IPS-18a (cell line): ENCODE results near the gene KLHL7.

ENCODE experiments used
- H3K27ac ChIP-seq: one replicate; pipeline ENCODE4 v1.5.1; 2013; ENCODE audit warnings: low read length
- H3K27me3 ChIP-seq: one replicate; pipeline ENCODE4 v1.6.1; 2013; ENCODE audit warnings: mild to moderate bottlenecking, low read length; ENCODE audit not compliant: control insufficient read depth, insufficient read depth
- H3K36me3 ChIP-seq: one replicate; pipeline ENCODE4 v1.6.1; 2013; ENCODE audit warnings: low read depth, low read length; ENCODE audit not compliant: control insufficient read depth
- H3K4me1 ChIP-seq: one replicate; pipeline ENCODE4 v1.6.1; 2013; ENCODE audit warnings: low read depth, low read length; ENCODE audit not compliant: control insufficient read depth
- H3K4me3 ChIP-seq: one replicate; pipeline ENCODE4 v1.5.1; 2013; ENCODE audit warnings: low read length
- H3K9ac ChIP-seq: one replicate; pipeline ENCODE4 v1.6.1; 2013; ENCODE audit warnings: mild to moderate bottlenecking, low read length, moderate library complexity
- H3K9me3 ChIP-seq: one replicate; pipeline ENCODE4 v1.6.1; 2013; ENCODE audit warnings: low read depth, low read length; ENCODE audit not compliant: control insufficient read depth

The KLHL7 gene

DNA sequence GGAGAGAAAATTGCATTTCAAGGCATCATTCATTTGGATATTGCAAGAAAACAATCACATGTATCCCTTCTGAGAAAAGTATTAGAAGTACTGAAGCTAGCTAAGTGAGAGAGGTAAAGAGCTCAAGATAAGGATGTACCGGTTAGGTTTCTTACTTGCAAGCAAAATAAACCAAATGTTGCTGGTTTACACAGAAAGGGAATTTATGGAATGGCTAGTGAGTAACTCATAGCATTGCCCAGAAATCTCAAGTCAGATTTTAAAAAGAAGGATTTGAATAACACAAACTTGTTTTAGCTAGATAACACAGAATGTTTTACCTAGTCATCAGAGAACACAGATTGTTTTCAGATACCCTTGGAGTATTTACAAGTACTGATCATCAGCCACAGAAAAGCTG, 30.6 kb downstream of the KLHL7 start:
- Histone ChIP-seq H3K27me3 (no peaks in the 10 kb centered on the region), H3K4me3 (no peak overlapping the region), H3K4me1 (no peaks in the 10 kb centered on the region), H3K9ac (no peak overlapping the region), H3K9me3 (no peaks in the 10 kb centered on the region), H3K27ac (no peak overlapping the region), H3K36me3 (peaks cover 7% of the 10 kb centered on the region)

DNA sequence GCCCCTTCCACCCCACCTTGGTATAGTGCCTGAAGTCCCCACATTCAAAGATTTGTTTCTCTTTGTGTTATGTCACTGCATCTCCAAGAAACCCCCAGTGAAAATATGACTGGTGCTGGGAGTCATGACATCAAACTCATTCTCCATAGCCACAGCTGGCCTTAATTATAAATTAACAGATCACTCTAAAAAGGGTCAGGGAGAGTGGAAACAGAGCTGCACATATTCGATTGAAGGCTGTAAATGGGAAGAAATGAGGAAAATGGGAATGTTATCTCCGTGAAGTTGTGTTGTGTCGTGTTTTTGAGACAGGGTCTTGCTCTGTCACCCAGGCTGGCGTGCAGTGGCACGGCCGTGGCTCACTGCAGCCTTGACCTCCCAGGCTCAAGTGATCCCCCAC, 52.1 kb downstream of the KLHL7 start:
- Histone ChIP-seq H3K27ac (no peak overlapping the region), H3K9ac (no peak overlapping the region), H3K4me1 (no peaks in the 10 kb centered on the region), H3K27me3 (no peaks in the 10 kb centered on the region), H3K4me3 (no peak overlapping the region), H3K36me3 (peaks cover 16% of the 10 kb centered on the region), H3K9me3 (no peaks in the 10 kb centered on the region)

DNA sequence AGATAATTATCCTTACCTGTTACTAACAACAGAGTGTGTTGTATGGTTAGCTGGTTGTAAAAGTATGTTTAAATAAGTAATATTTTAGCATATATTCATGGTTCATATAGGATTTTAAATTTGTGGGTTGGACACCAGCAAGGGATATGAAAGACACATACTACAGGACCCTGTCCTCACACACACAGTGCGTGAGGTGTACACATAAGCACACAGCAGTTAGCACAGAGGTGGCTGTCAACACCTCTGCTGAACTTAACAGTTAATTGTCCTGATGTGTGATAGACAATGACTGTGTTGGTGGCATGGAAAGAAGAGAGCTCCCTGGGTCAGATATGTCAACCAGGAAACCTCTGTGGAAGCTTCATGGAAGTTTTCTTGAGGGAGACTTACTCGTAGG, 53.0 kb downstream of the KLHL7 start:
- Histone ChIP-seq H3K4me1 (no peaks in the 10 kb centered on the region), H3K9ac (no peak overlapping the region), H3K9me3 (no peaks in the 10 kb centered on the region), H3K4me3 (no peak overlapping the region), H3K27me3 (no peaks in the 10 kb centered on the region), H3K36me3 (peaks cover 12% of the 10 kb centered on the region), H3K27ac (no peak overlapping the region)

DNA sequence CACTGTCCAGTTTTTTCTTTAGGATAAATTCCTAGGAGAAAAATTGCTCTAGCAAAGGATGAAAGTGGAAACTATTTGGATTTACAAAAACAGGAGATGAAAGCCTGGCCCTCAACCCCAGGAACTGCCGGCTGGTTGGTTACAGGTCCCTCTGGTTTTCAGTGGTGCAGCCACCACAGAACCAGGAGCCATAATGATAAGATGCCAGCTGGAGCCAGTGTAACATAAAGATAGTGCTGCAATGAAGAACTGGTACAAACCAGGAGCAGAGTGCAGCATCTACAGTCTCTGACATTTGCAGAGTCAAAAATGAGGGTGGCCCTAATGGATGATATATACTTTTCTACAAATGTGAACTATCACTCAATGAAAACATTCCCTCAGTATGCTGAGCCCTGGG, 55.9 kb downstream of the KLHL7 start:
- Histone ChIP-seq H3K27me3 (no peaks in the 10 kb centered on the region), H3K4me1 (no peaks in the 10 kb centered on the region), H3K9ac (no peak overlapping the region), H3K27ac (no peak overlapping the region), H3K9me3 (no peaks in the 10 kb centered on the region), H3K36me3 (peaks cover 2% of the 10 kb centered on the region), H3K4me3 (no peak overlapping the region)

DNA sequence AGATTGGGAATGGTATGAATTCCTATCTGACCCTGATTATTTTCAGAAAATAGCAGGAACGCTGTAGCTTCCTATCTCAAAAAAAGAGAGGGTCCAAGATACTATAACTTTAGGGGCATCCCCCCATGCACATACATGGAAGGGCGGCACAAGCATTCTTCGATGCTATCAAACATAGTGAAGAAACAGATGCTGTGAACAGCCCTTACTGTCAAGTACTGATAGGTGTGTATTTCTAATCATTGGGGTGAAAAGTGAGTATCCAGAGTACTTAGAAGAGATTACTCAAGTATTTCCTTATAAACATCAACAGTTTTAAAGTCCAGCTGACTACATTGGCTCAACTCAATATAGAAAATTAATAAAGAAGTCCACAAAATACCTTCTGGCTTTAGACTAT, 59.3 kb downstream of the KLHL7 start:
- H3K36me3 ChIP-seq, result no peaks in the 10 kb centered on the region
- no peak overlapping the region for H3K4me3 ChIP-seq
- H3K4me1 ChIP-seq, result no peaks in the 10 kb centered on the region
- H3K27me3 ChIP-seq, result no peaks in the 10 kb centered on the region
- H3K27ac ChIP-seq, result no peak overlapping the region
- no peak overlapping the region for H3K9ac ChIP-seq
- H3K9me3 ChIP-seq, result no peaks in the 10 kb centered on the region

DNA sequence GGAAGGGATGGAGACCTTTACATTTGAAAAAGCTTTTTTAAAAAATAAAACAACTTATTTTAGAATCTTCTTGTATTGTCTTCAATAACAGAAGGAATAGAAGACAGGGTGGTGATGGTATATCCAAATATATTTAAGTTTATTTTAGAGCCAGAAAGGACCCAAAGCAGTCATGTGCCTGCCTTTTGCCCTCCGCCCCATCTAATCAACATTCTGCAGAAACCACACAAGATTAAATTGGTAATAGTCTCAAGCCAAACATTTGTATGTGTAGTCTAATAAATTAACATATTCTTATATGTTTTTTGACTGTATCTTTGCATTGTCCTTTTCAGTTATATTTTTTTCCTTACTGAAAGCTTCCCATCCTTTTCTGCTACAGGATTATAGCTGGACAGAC, 59.7 kb downstream of the KLHL7 start:
- Histone ChIP-seq H3K36me3 (peaks cover 3% of the 10 kb centered on the region), H3K27me3 (no peaks in the 10 kb centered on the region), H3K4me1 (no peaks in the 10 kb centered on the region), H3K9me3 (no peaks in the 10 kb centered on the region), H3K9ac (no peak overlapping the region), H3K27ac (no peak overlapping the region), H3K4me3 (no peak overlapping the region)

DNA sequence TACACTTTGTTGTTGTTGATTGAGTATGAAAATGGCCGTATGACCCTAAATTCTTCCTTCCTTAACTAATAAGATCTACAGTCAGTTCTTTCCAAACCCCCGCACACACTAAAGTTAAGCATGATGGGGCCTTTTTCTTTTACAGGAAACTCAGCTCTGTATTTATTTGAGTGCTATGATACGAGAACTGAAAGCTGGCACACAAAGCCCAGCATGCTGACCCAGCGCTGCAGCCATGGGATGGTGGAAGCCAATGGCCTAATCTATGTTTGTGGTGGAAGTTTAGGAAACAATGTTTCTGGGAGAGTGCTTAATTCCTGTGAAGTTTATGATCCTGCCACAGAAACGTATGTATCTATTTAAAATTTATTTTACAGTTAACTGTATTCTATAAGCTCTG, 62.1 kb downstream of the KLHL7 start:
- H3K27me3 ChIP-seq, result no peaks in the 10 kb centered on the region
- H3K27ac ChIP-seq, result no peak overlapping the region

DNA sequence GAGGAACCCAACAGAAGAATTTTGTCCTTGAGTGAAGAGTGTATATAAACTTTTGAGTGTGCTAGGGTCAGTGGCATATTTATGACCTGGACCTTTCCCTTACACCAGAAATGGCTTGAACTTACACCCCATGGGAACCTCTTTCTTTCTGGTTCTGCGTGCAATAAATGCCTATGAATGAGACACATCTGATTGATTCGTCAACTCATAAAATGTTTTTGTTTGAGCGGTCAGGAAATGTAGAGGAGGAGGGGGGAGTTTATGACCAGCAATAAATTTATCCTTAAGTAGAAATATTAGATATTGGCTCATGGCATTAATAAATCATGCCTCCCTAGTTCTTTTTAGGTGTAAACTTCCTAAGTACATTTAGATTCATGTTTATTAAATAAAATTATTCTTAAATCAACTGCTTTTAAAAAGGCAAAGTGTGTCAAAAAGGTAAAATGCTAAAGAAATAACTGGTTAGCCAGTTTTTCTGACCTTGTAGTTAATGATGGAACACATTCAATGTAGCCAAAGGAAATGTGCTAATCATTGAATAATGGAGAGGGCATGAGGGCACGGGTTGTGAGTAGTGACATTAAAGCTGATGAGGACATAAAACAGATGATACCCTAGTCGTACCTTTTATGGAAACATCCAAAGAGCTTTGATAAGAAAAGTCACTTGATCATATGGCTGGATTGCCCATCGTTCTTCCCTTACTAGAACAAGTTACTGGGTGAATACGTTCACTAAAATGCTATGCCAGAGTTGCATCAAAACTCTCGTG, 62.7 kb downstream of the KLHL7 start:
- Histone ChIP-seq H3K27me3 (no peaks in the 10 kb centered on the region), H3K27ac (no peak overlapping the region), H3K4me1 (no peaks in the 10 kb centered on the region), H3K36me3 (peaks cover 8% of the 10 kb centered on the region), H3K4me3 (no peak overlapping the region), H3K9ac (no peak overlapping the region), H3K9me3 (no peaks in the 10 kb centered on the region)

More for the DNA sequence above, 62.1 kb downstream of the KLHL7 start:
- Histone ChIP-seq H3K4me3 (no peak overlapping the region), H3K9ac (no peak overlapping the region), H3K4me1 (no peaks in the 10 kb centered on the region), H3K36me3 (peaks cover 8% of the 10 kb centered on the region), H3K9me3 (no peaks in the 10 kb centered on the region)

DNA sequence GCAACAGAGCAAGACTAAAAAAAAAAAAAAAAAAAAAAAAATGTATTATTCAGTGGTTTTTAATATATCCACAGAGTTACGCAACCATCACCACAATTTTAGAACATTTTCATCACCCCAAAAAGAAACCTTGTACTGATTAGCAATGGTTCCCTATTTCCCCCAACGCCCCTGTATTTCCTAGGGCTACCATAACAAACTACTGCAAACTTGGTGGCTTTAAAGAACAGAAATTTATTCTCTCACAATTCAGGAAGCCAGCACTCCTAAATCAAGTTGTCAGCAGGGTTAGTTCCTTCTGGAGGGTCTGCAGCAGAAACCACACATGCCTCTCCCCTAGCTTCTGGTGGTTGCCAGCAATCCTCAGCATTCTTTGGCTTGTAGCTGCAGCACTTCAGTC, 70.4 kb downstream of the KLHL7 start:
- Histone ChIP-seq H3K9ac (no peak overlapping the region), H3K36me3 (peaks cover 20% of the 10 kb centered on the region), H3K27me3 (no peaks in the 10 kb centered on the region), H3K27ac (no peak overlapping the region), H3K4me1 (peaks cover 5% of the 10 kb centered on the region), H3K4me3 (no peak overlapping the region), H3K9me3 (no peaks in the 10 kb centered on the region)

DNA sequence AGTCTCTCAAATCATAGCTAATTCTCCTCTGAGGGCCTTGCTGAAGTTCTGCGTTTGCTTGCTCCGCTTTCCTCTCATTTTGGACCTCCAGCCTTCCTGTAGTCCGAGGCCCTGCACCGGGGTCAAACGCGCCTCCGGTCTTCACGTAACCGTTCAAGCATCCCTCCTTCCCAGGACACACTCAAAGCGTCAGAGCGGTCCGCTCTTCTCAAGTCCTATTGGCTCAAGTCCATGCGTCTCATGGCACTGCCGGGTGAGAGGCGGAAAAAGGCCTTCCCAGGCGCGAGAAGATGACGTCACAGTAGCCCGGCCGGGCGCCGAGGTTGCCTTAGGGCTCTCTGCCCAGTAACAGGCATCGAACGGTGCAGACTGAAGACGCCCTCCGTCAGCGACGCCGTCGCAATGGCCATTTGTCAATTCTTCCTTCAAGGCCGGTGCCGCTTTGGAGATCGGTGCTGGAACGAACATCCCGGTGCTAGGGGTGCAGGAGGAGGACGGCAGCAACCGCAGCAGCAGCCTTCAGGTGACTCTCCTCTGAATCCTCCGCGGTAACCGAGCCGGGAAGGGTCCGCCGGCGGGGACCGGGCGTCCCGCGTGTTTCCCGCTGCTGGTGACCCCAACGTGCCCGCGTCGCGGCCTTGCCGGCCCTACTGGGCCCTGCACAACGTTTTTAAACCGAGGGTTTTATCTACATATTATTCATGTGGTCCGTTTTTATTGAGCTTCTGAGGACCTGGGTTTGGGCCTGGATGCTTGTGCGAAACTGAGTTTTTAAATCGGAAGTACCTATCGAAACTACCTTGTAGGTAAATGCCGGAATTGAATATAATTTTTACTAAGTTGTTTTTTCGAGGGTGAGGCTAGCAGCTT, 76.3 kb downstream of the KLHL7 start, which contains the start of gene NUP42:
TSS of gene NUP42 (plus strand) at position 365 of the 870 bp plus-strand sequence. CDS start at position 403, 38 bp downstream.
- Histone ChIP-seq H3K4me1 (peaks cover 13% of the 10 kb centered on the region), H3K36me3 (peaks cover 17% of the 10 kb centered on the region), H3K4me3 (peak within 1 kb of the TSS; percentile 96), H3K27ac (peak within 1 kb of the TSS; percentile 96), H3K9ac (peak within 1 kb of the TSS; percentile 98), H3K27me3 (no peaks in the 10 kb centered on the region), H3K9me3 (no peaks in the 10 kb centered on the region)

DNA sequence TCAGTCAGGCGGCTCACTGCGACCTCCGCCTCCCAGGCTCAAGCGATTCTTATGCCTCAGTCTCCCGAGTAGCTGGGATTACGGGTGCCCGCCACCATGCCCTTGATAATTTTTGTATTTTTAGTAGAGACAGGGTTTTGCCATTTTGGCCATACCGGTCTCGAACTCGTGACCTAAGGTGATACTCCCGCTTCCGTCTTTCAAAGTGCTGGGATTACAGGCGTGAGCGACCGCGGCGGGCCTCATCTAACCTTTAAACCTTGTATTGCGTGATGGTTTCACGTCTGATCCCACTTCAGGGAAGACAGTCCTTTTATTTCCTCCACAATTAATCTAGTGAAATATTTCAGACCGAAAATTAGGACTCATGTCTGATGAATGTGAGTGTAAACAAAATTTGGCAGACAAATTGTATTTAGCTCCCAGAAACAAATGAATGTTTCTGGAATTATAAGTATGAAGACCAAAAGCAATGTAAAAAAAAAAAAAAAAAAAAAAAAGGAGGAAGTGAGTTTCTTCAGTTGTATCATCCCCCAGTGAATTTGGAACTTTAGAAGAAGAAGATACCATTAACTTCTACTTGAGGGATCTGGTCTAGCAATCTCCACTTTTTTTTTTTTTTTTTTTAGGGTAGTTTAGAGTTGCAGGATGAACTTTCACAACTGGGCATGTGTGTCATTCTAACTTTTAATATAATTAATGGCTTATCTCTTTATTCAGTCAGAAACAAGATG, 77.9 kb downstream of the KLHL7 start:
- Histone ChIP-seq H3K27ac (no peak overlapping the region), H3K4me3 (peak overlapping the region; percentile 96), H3K36me3 (peaks cover 31% of the 10 kb centered on the region), H3K9ac (no peak overlapping the region), H3K4me1 (peaks cover 13% of the 10 kb centered on the region), H3K9me3 (no peaks in the 10 kb centered on the region), H3K27me3 (no peaks in the 10 kb centered on the region)
